GM23248 (cell line): Measurements from ENCODE around the gene FAM237A. TPM values are rescaled to one million over a fixed set of nuclear protein-coding genes. Genes with fewer than 3 reads are reported as not detected.

Experiments
- DNase-seq: peaks from one replicate; pipeline ENCODE4 v3.0.0-alpha.2; 2015
- H2AFZ ChIP-seq: fragments of 200-600 bp; sonication (generic); 2 replicates; pipeline ENCODE4 v1.6.1; 2016; ENCODE audit warnings: antibody characterized with exemption
- H3F3A ChIP-seq: fragments of 200-600 bp; sonication (generic); 2 replicates; pipeline ENCODE4 v1.6.1; 2016; ENCODE audit warnings: mild to moderate bottlenecking, antibody characterized with exemption, mixed run types; ENCODE audit not compliant: insufficient read depth
- H3K27ac ChIP-seq: fragments of 200-600 bp; sonication (generic); 2 replicates; pipeline ENCODE4 v1.5.1; 2016; ENCODE audit warnings: mild to moderate bottlenecking
- H3K27me3 ChIP-seq: fragments of 200-600 bp; sonication (generic); replicated peaks from 2 replicates; pipeline ENCODE4 v1.6.1; 2016; ENCODE audit warnings: mild to moderate bottlenecking; ENCODE audit not compliant: insufficient read depth
- H3K36me3 ChIP-seq: fragments of 200-600 bp; sonication (generic); 2 replicates; pipeline ENCODE4 v1.6.1; 2016; ENCODE audit warnings: low read depth, mild to moderate bottlenecking
- H3K4me1 ChIP-seq: fragments of 200-600 bp; sonication (generic); 2 replicates; pipeline ENCODE4 v1.6.1; 2016; ENCODE audit warnings: mild to moderate bottlenecking; ENCODE audit not compliant: insufficient read depth
- H3K4me2 ChIP-seq: fragments of 200-600 bp; sonication (generic); one replicate; pipeline ENCODE4 v1.6.1; 2016; ENCODE audit warnings: mild to moderate bottlenecking; ENCODE audit not compliant: unreplicated experiment
- H3K4me3 ChIP-seq: fragments of 200-600 bp; sonication (generic); 2 replicates; pipeline ENCODE4 v1.5.1; 2016; ENCODE audit warnings: mild to moderate bottlenecking
- H3K79me2 ChIP-seq: fragments of 200-600 bp; sonication (generic); 2 replicates; pipeline ENCODE4 v1.6.1; 2016; ENCODE audit warnings: mild to moderate bottlenecking; ENCODE audit not compliant: insufficient read depth
- H3K9ac ChIP-seq: fragments of 200-600 bp; sonication (generic); 2 replicates; pipeline ENCODE4 v1.6.1; 2016; ENCODE audit warnings: mild to moderate bottlenecking
- H3K9me2 ChIP-seq: fragments of 200-600 bp; sonication (generic); 2 replicates; pipeline ENCODE4 v1.6.1; 2016; ENCODE audit warnings: mixed run types, mild to moderate bottlenecking, moderate library complexity; ENCODE audit not compliant: insufficient read depth
- H3K9me3 ChIP-seq: fragments of 200-600 bp; sonication (generic); one replicate; pipeline ENCODE4 v1.6.1; 2017; ENCODE audit warnings: low read depth
- H4K20me1 ChIP-seq: fragments of 200-600 bp; sonication (generic); 2 replicates; pipeline ENCODE4 v1.6.0; 2016; ENCODE audit not compliant: insufficient read depth
- EZH2 ChIP-seq: fragments of 200-600 bp; sonication (generic); IDR thresholded peaks from 2 replicates; pipeline ENCODE4 v1.6.1; 2018; ENCODE audit warnings: antibody characterized with exemption, mild to moderate bottlenecking; ENCODE audit not compliant: insufficient read depth, poor library complexity, severe bottlenecking
- EZH2phosphoT487 ChIP-seq: fragments of 200-600 bp; sonication (generic); IDR thresholded peaks from 2 replicates; pipeline ENCODE4 v1.6.1; 2018; ENCODE audit warnings: antibody characterized with exemption, moderate library complexity, mild to moderate bottlenecking, low read depth; ENCODE audit not compliant: insufficient read depth
- WGBS, 2 experiments: methylation state at CpG; one replicate each; pipeline ENCODE4 v1.1.6; 2015 to 2017; ENCODE audit warnings: low lambda C conversion rate in 2 of 2, low coverage in 1 of 2; ENCODE audit errors: missing lambda C conversion rate in 2 of 2; 5-methylcytosine and 5-hydroxymethylcytosine counted together
- in situ Hi-C: fragments of 300-500 bp; cut with MboI; formaldehyde crosslinking; loops from 2 replicates; pipeline ENCODE4 v1.15.0; 2020
- polyA plus RNA-seq: library from polyadenylated mRNA; unstranded; fragments of >200 nt; fragmentation: Nextera tagmentation; extraction: Ambion mirVana; gene quantifications from 2 replicates; pipeline ENCODE4 v1.2.1, GENCODE V29; 2016
- total RNA-seq: library from RNA; depleted of rRNA; stranded (reverse); fragments of >200 nt; shearing (Covaris generic); gene quantifications from 2 replicates; pipeline ENCODE4 v1.2.3, GENCODE V29; 2014

Gene FAM237A
- total and polyA plus RNA-seq, 2 experiments from 2014 or later, result not detected

- in situ Hi-C loops, result no loop called here
- no peaks in the 10 kb centered on the region for H3K9me2 ChIP-seq
- 95 to 96% methylated on average over 6 of the region's 6 CpGs for WGBS, 2 experiments
- H3K79me2 ChIP-seq, result no peaks in the 10 kb centered on the region
- no peaks in the 10 kb centered on the region for H3K4me1 ChIP-seq
- no peak overlapping the region for H3K27ac ChIP-seq
- no peaks in the 10 kb centered on the region for H3K36me3 ChIP-seq
- H3F3A ChIP-seq, result no peaks in the 10 kb centered on the region
- no peak overlapping the region for H2AFZ ChIP-seq
- no peak overlapping the region for H3K4me2 ChIP-seq
- H4K20me1 ChIP-seq, result no peaks in the 10 kb centered on the region
- no peak overlapping the region for H3K9ac ChIP-seq
- no peak for TF ChIP-seq EZH2
- no peak for TF ChIP-seq EZH2phosphoT487
- no peak overlapping the region for H3K4me3 ChIP-seq
- H3K27me3 ChIP-seq, result no peaks in the 10 kb centered on the region
- no peak for DNase-seq
- H3K9me3 ChIP-seq, result no peaks in the 10 kb centered on the region
Observed at GRCh38 chr2:206611191-206611590, 31.1 kb upstream of the FAM237A start.

- no peak for DNase-seq
- Histone ChIP-seq H2AFZ (no peak overlapping the region), H3K36me3 (no peaks in the 10 kb centered on the region), H3K9me3 (no peaks in the 10 kb centered on the region), H3K27ac (no peak overlapping the region), H3K27me3 (no peaks in the 10 kb centered on the region), H3K4me3 (no peak overlapping the region), H4K20me1 (no peaks in the 10 kb centered on the region), H3F3A (no peaks in the 10 kb centered on the region), H3K9me2 (no peaks in the 10 kb centered on the region), H3K79me2 (no peaks in the 10 kb centered on the region), H3K9ac (no peak overlapping the region), H3K4me2 (no peak overlapping the region), H3K4me1 (no peaks in the 10 kb centered on the region)
- no peak for TF ChIP-seq EZH2phosphoT487
- WGBS, 2 experiments, result 84 to 85% methylated on average over 3 of the region's 3 CpGs
- in situ Hi-C loops, result no loop called here
Observed at GRCh38 chr2:206611736-206612135, 30.6 kb upstream of the FAM237A start.

- H3K9ac ChIP-seq, result no peak overlapping the region
- H3K27me3 ChIP-seq, result no peaks in the 10 kb centered on the region
- no peaks in the 10 kb centered on the region for H3K36me3 ChIP-seq
- no peaks in the 10 kb centered on the region for H3K4me1 ChIP-seq
- H3K79me2 ChIP-seq, result no peaks in the 10 kb centered on the region
- no peak overlapping the region for H3K4me3 ChIP-seq
- in situ Hi-C loops, result no loop called here
- WGBS, 2 experiments, result 86 to 90% methylated on average over 6 of the region's 6 CpGs
- TF ChIP-seq EZH2phosphoT487, result no peak
- TF ChIP-seq EZH2, result no peak
- no peaks in the 10 kb centered on the region for H4K20me1 ChIP-seq
- H3K9me3 ChIP-seq, result no peaks in the 10 kb centered on the region
- no peaks in the 10 kb centered on the region for H3F3A ChIP-seq
- no peaks in the 10 kb centered on the region for H3K9me2 ChIP-seq
- no peak overlapping the region for H2AFZ ChIP-seq
- DNase-seq, result no peak
- H3K4me2 ChIP-seq, result no peak overlapping the region
- no peak overlapping the region for H3K27ac ChIP-seq
Observed at GRCh38 chr2:206614811-206615210, 27.5 kb upstream of the FAM237A start.

- Histone ChIP-seq H3K27me3 (no peaks in the 10 kb centered on the region), H4K20me1 (no peaks in the 10 kb centered on the region), H3K4me1 (no peaks in the 10 kb centered on the region), H3K27ac (no peak overlapping the region), H3K4me2 (no peak overlapping the region), H3K9me3 (no peaks in the 10 kb centered on the region), H2AFZ (no peak overlapping the region), H3K79me2 (no peaks in the 10 kb centered on the region), H3K9ac (no peak overlapping the region), H3K4me3 (no peak overlapping the region), H3K9me2 (no peaks in the 10 kb centered on the region), H3K36me3 (no peaks in the 10 kb centered on the region), H3F3A (no peaks in the 10 kb centered on the region)
- no peak for DNase-seq
- 84 to 85% methylated on average over 7 of the region's 7 CpGs for WGBS, 2 experiments
- in situ Hi-C loops, result no loop called here
- no peak for TF ChIP-seq EZH2phosphoT487
- no peak for TF ChIP-seq EZH2
Observed at GRCh38 chr2:206615417-206616089, 26.7 kb upstream of the FAM237A start.

GRCh38 chr2:206616151-206616550 lies 26.1 kb upstream of the FAM237A start:
- Histone ChIP-seq H3F3A (no peaks in the 10 kb centered on the region), H3K4me3 (no peak overlapping the region), H3K9me2 (no peaks in the 10 kb centered on the region), H3K4me1 (no peaks in the 10 kb centered on the region), H4K20me1 (no peaks in the 10 kb centered on the region), H3K9me3 (no peaks in the 10 kb centered on the region), H3K79me2 (no peaks in the 10 kb centered on the region), H2AFZ (no peak overlapping the region), H3K27ac (no peak overlapping the region), H3K36me3 (no peaks in the 10 kb centered on the region), H3K4me2 (no peak overlapping the region), H3K27me3 (no peaks in the 10 kb centered on the region), H3K9ac (no peak overlapping the region)
- WGBS, 2 experiments, result 61 to 72% methylated on average over 2 of the region's 2 CpGs
- in situ Hi-C loops, result no loop called here
- no peak for DNase-seq
- no peak for TF ChIP-seq EZH2
- TF ChIP-seq EZH2phosphoT487, result no peak
